ENCODE results near the gene COL6A3.
"Not testable (repeated sequence)": the region's sequence is repeated elsewhere in the genome, so short reads cannot be mapped to it uniquely, and the experiment has no call there.

Gene COL6A3

GRCh38 chr2:237379636-237380035, 34.3 kb downstream of the COL6A3 start:
- no peak for DNase-seq (ENCODE audit: low read depth in 2 of 2)

GRCh38 chr2:237378650-237379049, 35.3 kb downstream of the COL6A3 start:
- no peak for DNase-seq (ENCODE audit: low read depth in 2 of 2)

- DNase-seq (ENCODE audit: low read depth in 2 of 2): no peak
Observed at GRCh38 chr2:237374284-237375060, 39.5 kb downstream of the COL6A3 start.

GRCh38 chr2:237371856-237372255, 42.1 kb downstream of the COL6A3 start:
- DNase-seq (ENCODE audit: low read depth in 2 of 2): no peak

GRCh38 chr2:237365671-237366070, 48.3 kb downstream of the COL6A3 start:
- DNase-seq (ENCODE audit: low read depth in 2 of 2): no peak

- DNase-seq (ENCODE audit: low read depth in 2 of 2): no peak
Observed at GRCh38 chr2:237364655-237365054, 49.3 kb downstream of the COL6A3 start.

- no peak for DNase-seq (ENCODE audit: low read depth in 2 of 2)
Observed at GRCh38 chr2:237361194-237362004, 52.6 kb downstream of the COL6A3 start.

GRCh38 chr2:237359894-237360780, 53.8 kb downstream of the COL6A3 start:
- DNase-seq (ENCODE audit: low read depth in 2 of 2): no peak

- no peak for DNase-seq (ENCODE audit: low read depth in 2 of 2)
Observed at GRCh38 chr2:237359518-237359840, 54.5 kb downstream of the COL6A3 start.

- DNase-seq (ENCODE audit: low read depth in 2 of 2): no peak
Observed at GRCh38 chr2:237358721-237359517, 55.0 kb downstream of the COL6A3 start.

GRCh38 chr2:237355701-237356100, 58.3 kb downstream of the COL6A3 start:
- no peak for DNase-seq (ENCODE audit: low read depth in 2 of 2)

- no peak for DNase-seq (ENCODE audit: low read depth in 2 of 2)
Observed at GRCh38 chr2:237354892-237355291, 59.1 kb downstream of the COL6A3 start.

- not testable (repeated sequence) for DNase-seq (ENCODE audit: low read depth in 2 of 2)
Observed at GRCh38 chr2:237354172-237354571, 59.8 kb downstream of the COL6A3 start.

GRCh38 chr2:237353215-237353614, 60.7 kb downstream of the COL6A3 start:
- DNase-seq (ENCODE audit: low read depth in 2 of 2): no peak

GRCh38 chr2:237352279-237352845, 61.6 kb downstream of the COL6A3 start:
- no peak for DNase-seq (ENCODE audit: low read depth in 2 of 2)

GRCh38 chr2:237351796-237352195, 62.2 kb downstream of the COL6A3 start:
- no peak for DNase-seq (ENCODE audit: low read depth in 2 of 2)

- DNase-seq (ENCODE audit: low read depth in 2 of 2): no peak
Observed at GRCh38 chr2:237351046-237351445, 62.9 kb downstream of the COL6A3 start.

- DNase-seq (ENCODE audit: low read depth in 2 of 2): no peak
Observed at GRCh38 chr2:237350597-237350996, 63.4 kb downstream of the COL6A3 start.

GRCh38 chr2:237350070-237350469, 63.9 kb downstream of the COL6A3 start:
- no peak for DNase-seq (ENCODE audit: low read depth in 2 of 2)

GRCh38 chr2:237348281-237348865, 65.6 kb downstream of the COL6A3 start:
- no peak for DNase-seq (ENCODE audit: low read depth in 2 of 2)

Data from stimulated activated CD8-positive, alpha-beta memory T cell treated with anti-CD3 and anti-CD28 coated beads, Interleukin-15, amount 100 ng/mL, for 48 hours (primary cell).